ENCODE results near the gene QDPR.

- TF ChIP-seq EZH2 (IDR thresholded peaks at IDR 0.05) (no peak), POLR2AphosphoS5 (IDR thresholded peaks at IDR 0.05; ENCODE audit: borderline replicate concordance, low read depth, low read length) (no peak)
Observed at GRCh38 chr4:17480955-17481354, 30.9 kb downstream of the QDPR start.

Data from SK-N-MC (cell line).